Activated B cell treated with CpG ODN at 0.5 μM for 24 hours (primary cell): ENCODE results near the gene CCDC7. TPM values are rescaled to one million over a fixed set of nuclear protein-coding genes. Genes with fewer than 3 reads are reported as not detected.
"Not testable (repeated sequence)": the region's sequence is repeated elsewhere in the genome, so short reads cannot be mapped to it uniquely, and the experiment has no call there.

Experiments
- ATAC-seq: fragments of 200-7000 bp; cut with Tn5 transposase; one replicate; pipeline ENCODE4 v1.10.0; 2021; ENCODE audit warnings: low read depth, mild to moderate bottlenecking, moderate library complexity
- CTCF ChIA-PET: fragments of 350-600 bp; sonication (Branson Sonifier 250); formaldehyde crosslinking; loops from one replicate; lab custom pipeline; 2021; ENCODE audit warnings: antibody characterized with exemption; lab: Charles Lee
- POLR2A ChIA-PET: fragments of 350-600 bp; sonication (Branson Sonifier 250); formaldehyde crosslinking; loops from one replicate; lab custom pipeline; 2021; ENCODE audit warnings: antibody characterized with exemption; lab: Charles Lee
- DNase-seq: peaks from one replicate; pipeline ENCODE4 v3.0.0; 2022
- H3K27ac Mint-ChIP-seq: one replicate; pipeline ENCODE4 v1.8.0; 2020; ENCODE audit warnings: mixed read lengths
- H3K27me3 Mint-ChIP-seq: one replicate; pipeline ENCODE4 v1.8.0; 2021; ENCODE audit warnings: mixed read lengths
- H3K36me3 Mint-ChIP-seq: one replicate; pipeline ENCODE4 v1.8.0; 2021; ENCODE audit warnings: low read depth, mixed read lengths
- H3K4me1 Mint-ChIP-seq: one replicate; pipeline ENCODE4 v1.8.0; 2021; ENCODE audit warnings: mixed read lengths
- H3K4me3 Mint-ChIP-seq: one replicate; pipeline ENCODE4 v1.8.0; 2020; ENCODE audit warnings: mild to moderate bottlenecking, mixed read lengths
- H3K9me3 Mint-ChIP-seq: one replicate; pipeline ENCODE4 v1.8.0; 2020; ENCODE audit warnings: mixed read lengths
- intact Hi-C: fragments of 100-400 bp; cut with micrococcal nuclease; formaldehyde crosslinking; loops from one replicate; pipeline ENCODE4 v1.15.1; 2024
- total RNA-seq: library from RNA; stranded (reverse); gene quantifications from 2 replicates; pipeline ENCODE4 v1.2.3, GENCODE V29; 2022
- TF ChIP-seq, protein P1 (sequence below): fragments of 200-600 bp; IDR thresholded peaks from one replicate; pipeline ENCODE4 v1.8.0; 2022; ENCODE audit warnings: antibody characterized with exemption, mild to moderate bottlenecking

The CCDC7 gene
- total RNA-seq, 1 donor from 2014 or later = 20.0 TPM

DNA sequence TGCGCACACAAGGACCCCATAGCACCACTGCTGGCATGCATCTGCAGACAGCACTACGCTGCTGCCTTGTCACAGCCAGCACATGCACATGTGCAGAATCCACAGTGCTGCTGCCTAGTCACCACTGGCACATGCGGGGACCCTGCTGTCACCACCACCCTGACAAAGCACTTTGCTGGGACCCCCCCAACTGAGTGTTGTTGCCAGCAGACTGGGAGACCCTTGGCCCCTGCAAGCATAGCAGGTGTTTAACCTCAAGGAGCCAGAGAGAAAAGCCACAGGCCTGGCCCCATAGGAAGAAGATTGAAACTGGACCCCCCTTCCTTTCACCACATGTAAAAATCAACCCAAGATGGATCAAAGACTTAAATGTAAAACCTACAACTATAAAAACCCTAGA lies 300.9 kb downstream of the CCDC7 start:
- H3K27ac Mint-ChIP-seq = no peak overlapping the region
- H3K27me3 Mint-ChIP-seq = no peaks in the 10 kb centered on the region
- ChIA-PET CTCF (no interaction called here), POLR2A (no interaction called here)
- DNase-seq (no peak), ATAC-seq (no peak)
- H3K36me3 Mint-ChIP-seq = peaks cover 18% of the 10 kb centered on the region
- TF ChIP-seq, protein P1, sequence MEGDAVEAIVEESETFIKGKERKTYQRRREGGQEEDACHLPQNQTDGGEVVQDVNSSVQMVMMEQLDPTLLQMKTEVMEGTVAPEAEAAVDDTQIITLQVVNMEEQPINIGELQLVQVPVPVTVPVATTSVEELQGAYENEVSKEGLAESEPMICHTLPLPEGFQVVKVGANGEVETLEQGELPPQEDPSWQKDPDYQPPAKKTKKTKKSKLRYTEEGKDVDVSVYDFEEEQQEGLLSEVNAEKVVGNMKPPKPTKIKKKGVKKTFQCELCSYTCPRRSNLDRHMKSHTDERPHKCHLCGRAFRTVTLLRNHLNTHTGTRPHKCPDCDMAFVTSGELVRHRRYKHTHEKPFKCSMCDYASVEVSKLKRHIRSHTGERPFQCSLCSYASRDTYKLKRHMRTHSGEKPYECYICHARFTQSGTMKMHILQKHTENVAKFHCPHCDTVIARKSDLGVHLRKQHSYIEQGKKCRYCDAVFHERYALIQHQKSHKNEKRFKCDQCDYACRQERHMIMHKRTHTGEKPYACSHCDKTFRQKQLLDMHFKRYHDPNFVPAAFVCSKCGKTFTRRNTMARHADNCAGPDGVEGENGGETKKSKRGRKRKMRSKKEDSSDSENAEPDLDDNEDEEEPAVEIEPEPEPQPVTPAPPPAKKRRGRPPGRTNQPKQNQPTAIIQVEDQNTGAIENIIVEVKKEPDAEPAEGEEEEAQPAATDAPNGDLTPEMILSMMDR = no peak
- no peak overlapping the region for H3K4me3 Mint-ChIP-seq
- intact Hi-C loops = no loop called here
- no peaks in the 10 kb centered on the region for H3K4me1 Mint-ChIP-seq
- H3K9me3 Mint-ChIP-seq = peaks cover 10% of the 10 kb centered on the region

DNA sequence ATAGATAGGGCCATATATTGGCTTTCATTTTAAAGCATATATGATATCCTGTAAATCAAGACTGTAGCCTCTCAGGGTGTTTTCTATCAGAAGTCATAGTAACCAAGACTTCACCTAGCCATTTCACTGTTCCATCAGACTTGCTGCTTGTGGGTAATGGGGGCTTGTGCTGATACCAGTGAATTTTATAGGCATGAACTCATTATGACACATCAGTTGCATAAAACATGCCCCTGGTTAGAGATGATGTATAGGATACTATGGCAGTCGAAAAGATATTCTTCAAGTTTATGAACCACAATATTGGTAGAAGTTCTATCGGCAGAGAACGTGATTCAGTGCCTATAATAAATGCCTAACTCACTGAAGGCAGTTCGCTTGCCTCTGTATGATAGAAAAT lies 305.6 kb downstream of the CCDC7 start:
- intact Hi-C loops = no loop called here
- H3K4me1 Mint-ChIP-seq = no peaks in the 10 kb centered on the region
- no peaks in the 10 kb centered on the region for H3K27me3 Mint-ChIP-seq
- peaks cover 18% of the 10 kb centered on the region for H3K9me3 Mint-ChIP-seq
- H3K27ac Mint-ChIP-seq = no peak overlapping the region
- DNase-seq = no peak
- no peak for ATAC-seq
- POLR2A ChIA-PET = no interaction called here
- H3K36me3 Mint-ChIP-seq = peaks cover 11% of the 10 kb centered on the region
- TF ChIP-seq, protein P1 = no peak
- CTCF ChIA-PET = no interaction called here
- no peak overlapping the region for H3K4me3 Mint-ChIP-seq

DNA sequence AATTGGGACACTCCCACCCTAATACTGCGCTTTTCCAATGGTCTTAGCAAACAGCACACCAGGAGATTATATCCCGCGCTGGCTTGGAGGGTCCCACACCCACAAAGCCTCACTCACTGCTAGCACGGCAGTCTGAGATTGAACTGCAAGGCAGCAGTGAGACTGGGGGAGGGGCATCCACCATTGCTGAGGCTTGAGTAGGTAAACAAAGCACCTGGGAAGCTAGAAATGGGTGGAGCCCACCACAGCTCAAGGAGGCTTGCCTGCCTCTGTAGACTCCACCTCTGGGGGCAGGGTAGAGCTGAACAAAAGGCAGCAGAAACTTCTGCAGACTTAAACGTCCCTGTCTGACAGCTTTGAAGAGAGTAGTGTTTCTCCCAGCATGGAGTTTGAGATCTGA lies 309.0 kb downstream of the CCDC7 start:
- peaks cover 19% of the 10 kb centered on the region for H3K9me3 Mint-ChIP-seq
- H3K4me3 Mint-ChIP-seq, ATAC-seq, H3K27me3 Mint-ChIP-seq, H3K36me3 Mint-ChIP-seq, intact Hi-C loops, H3K4me1 Mint-ChIP-seq, DNase-seq, CTCF ChIA-PET, H3K27ac Mint-ChIP-seq, POLR2A ChIA-PET: not testable (repeated sequence)

DNA sequence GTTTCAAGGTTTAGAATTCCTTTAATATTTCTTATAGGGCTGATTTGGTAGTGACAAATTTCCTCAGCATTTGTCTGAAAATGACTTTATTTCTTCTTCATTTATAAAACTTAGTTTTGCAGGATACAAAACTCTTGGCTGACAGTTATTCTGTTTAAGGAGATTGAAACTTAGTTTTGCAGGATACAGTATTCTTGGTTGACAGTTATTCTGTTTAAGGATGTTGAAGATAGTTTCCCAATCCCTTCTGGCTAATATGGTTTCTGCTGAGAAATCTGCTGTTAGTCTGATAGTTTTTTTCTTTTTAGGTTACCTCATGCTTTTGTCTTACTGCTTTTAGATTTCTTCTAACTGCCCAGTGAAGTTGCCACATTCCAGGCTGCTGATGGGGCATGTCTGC lies 325.3 kb downstream of the CCDC7 start:
- intact Hi-C loops = no loop called here
- Mint-ChIP-seq H3K4me3 (no peak overlapping the region), H3K27me3 (peaks cover 1% of the 10 kb centered on the region), H3K36me3 (peaks cover 1% of the 10 kb centered on the region), H3K4me1 (no peaks in the 10 kb centered on the region), H3K27ac (no peak overlapping the region), H3K9me3 (peaks cover 24% of the 10 kb centered on the region)
- TF ChIP-seq, protein P1 = no peak
- ATAC-seq = no peak
- ChIA-PET CTCF (no interaction called here), POLR2A (no interaction called here)
- no peak for DNase-seq

DNA sequence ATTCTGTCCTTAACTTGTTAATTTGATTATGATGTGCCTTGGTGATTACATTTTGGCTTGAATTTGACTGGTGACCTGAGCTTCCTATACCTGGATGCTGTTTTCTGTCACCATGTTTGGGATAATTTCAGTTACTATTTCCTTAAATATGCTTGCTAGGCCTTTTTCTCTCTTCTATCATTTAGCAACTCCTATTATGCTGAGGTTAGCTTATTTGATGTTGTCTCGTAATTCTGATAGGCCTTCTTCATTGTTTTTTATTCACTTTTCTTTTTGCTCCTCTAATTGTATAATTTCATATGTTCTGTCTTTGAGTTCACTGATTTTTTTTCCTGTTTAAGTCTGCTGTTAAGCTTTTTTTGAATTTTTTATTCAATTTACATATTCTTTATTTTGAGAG lies 327.2 kb downstream of the CCDC7 start:
- peaks cover 20% of the 10 kb centered on the region for H3K9me3 Mint-ChIP-seq
- CTCF ChIA-PET = no interaction called here

More for the DNA sequence above, 327.2 kb downstream of the CCDC7 start:
- peaks cover 6% of the 10 kb centered on the region for H3K27me3 Mint-ChIP-seq
- intact Hi-C loops = no loop called here
- H3K36me3 Mint-ChIP-seq = peaks cover 1% of the 10 kb centered on the region
- POLR2A ChIA-PET = no interaction called here
- no peak overlapping the region for H3K27ac Mint-ChIP-seq
- H3K4me3 Mint-ChIP-seq = no peak overlapping the region
- H3K4me1 Mint-ChIP-seq = no peaks in the 10 kb centered on the region
- TF ChIP-seq, protein P1 = no peak
- DNase-seq (no peak), ATAC-seq (no peak)
